Midbrain (tissue), 1 donor: ENCODE results near the gene BCLAF1.
A peak's percentile ranks its signal among the peaks of the same experiment; 100 is the strongest.
"Not testable (repeated sequence)": the region's sequence is repeated elsewhere in the genome, so short reads cannot be mapped to it uniquely, and the experiment has no call there.

Source experiments
- DNase-seq: peaks from one replicate; lab custom pipeline; 2025; lab: John Stamatoyannopoulos, UW

The BCLAF1 gene

GRCh38 chr6:136249811-136250685 is 39.6 kb downstream of the BCLAF1 start, which contains the start of gene MTFR2:
Gene MTFR2, minus strand, starts transcription at chr6:136250311. Its CDS starts 1,212 bp downstream, at chr6:136249099.
- peak; percentile 98 for DNase-seq

- no peak for DNase-seq
These were observed 40.3 kb downstream of the BCLAF1 start for GRCh38 chr6:136249336-136249735.

GRCh38 chr6:136244061-136244616 is 45.5 kb downstream of the BCLAF1 start:
- DNase-seq, result no peak

GRCh38 chr6:136236466-136237293 is 53.0 kb downstream of the BCLAF1 start:
- DNase-seq, result no peak

GRCh38 chr6:136235233-136235564 is 54.4 kb downstream of the BCLAF1 start:
- DNase-seq, result no peak

GRCh38 chr6:136232701-136233100 is 56.9 kb downstream of the BCLAF1 start:
- no peak for DNase-seq

DNA sequence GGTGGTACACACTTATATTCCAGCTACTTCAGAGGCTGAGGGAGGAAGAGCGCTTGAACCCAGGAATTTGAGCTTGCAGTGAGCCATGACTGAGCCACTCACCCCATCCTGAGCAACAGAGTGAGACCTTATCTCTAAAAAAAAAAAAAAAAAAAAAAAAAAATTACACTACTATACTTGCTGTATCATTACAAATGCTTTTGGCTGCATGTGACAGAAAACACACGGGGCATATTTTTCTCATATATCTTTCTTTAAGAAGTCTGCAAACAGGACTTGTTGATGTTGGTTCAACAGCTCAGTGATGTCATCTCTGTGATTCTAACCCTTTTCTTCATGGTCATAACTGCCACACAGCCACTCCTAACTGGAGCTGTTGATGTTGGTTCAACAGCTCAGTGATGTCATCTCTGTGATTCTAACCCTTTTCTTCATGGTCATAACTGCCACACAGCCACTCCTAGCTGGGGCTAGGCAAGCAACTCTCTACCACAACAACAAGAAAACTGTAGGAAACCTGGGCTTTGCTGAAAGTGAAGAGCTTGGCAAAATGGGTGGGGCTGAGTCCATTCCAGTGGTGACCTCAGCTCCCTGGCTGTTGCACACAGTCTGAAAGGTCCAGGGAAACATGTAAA is 59.3 kb downstream of the BCLAF1 start:
- DNase-seq, result no peak

- DNase-seq, result no peak
These were observed 60.8 kb downstream of the BCLAF1 start for GRCh38 chr6:136228814-136229213.

- no peak for DNase-seq
These were observed 62.8 kb downstream of the BCLAF1 start for GRCh38 chr6:136226674-136227377.

GRCh38 chr6:136226027-136226673 is 63.5 kb downstream of the BCLAF1 start:
- DNase-seq, result peak; percentile 59

DNA sequence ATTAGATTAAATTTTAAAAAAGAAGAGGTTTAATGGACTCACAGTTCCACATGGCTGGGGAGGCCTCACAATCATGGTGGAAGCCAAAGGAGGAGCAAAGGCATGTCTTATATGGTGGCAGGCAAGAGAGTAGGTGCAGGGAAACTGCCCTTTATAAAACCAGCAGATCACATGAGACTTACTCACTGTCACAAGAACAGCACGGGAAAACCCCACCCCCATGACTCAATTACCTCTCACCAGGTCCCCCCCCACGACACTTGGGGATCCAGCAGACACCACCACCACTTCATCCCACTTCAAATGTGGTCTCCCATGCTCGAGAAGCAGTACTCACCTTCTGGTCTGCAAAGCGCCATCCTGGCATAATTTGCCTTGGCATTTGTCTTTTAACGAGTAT is 64.2 kb downstream of the BCLAF1 start:
- no peak for DNase-seq

DNA sequence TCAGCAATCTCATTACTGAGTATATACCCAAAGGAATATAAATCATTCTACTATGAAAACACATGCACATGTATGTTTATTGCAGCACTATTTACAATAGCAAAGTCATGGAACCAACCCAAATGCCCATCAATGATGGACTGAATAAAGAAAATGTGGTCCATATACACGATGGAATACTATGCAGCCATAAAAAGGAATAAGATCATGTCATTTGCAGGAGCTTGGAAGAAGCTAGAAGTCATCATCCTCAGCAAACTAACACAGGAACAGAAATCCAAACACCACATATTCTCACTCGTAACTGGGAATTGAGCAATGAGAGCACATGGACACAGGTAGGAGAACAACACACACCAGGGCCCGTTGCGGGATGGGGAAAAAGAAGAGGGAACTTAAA is 64.7 kb downstream of the BCLAF1 start:
- DNase-seq, result not testable (repeated sequence)

GRCh38 chr6:136216503-136217401 is 72.9 kb downstream of the BCLAF1 start:
- no peak for DNase-seq

DNA sequence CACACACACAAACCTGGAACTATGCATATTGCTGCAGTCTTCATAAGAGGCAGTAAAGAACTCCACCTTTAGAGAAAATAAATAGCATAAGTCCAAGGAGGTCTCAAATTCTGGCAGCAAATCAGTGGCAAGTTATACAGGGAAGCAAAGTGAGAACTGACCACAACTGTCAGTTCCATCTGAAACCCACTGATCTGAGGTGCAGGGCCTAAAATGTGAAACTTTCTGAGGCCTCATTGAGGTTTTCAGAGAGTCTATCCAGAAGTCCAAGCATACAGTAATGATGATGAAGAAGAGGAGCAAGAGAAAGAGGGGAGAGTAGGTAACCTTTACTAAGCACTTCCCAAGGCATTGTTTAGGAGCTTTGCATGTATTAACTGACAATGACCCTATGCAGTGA is 75.8 kb downstream of the BCLAF1 start:
- no peak for DNase-seq

GRCh38 chr6:136213012-136213539 is 76.6 kb downstream of the BCLAF1 start:
- DNase-seq, result no peak

- DNase-seq, result no peak
These were observed 77.0 kb downstream of the BCLAF1 start for GRCh38 chr6:136212608-136213007.

GRCh38 chr6:136210398-136211165 is 79.1 kb downstream of the BCLAF1 start:
- no peak for DNase-seq

GRCh38 chr6:136209496-136209895 is 80.2 kb downstream of the BCLAF1 start:
- no peak for DNase-seq

- no peak for DNase-seq
These were observed 80.9 kb downstream of the BCLAF1 start for GRCh38 chr6:136208783-136209182.
